ENCODE results near the gene TXNRD2.

Gene TXNRD2

GRCh38 chr22:19876314-19876940 lies 65.2 kb downstream of the TXNRD2 start:
- TF ChIP-seq CTCF (IDR thresholded peaks at IDR 0.05; ENCODE audit: extremely low read depth, insufficient read depth, missing control alignments), result no peak
- DNase-seq (ENCODE audit: low spot score), result no peak
- in situ Hi-C loops (cut with MboI; ENCODE audit: low pct_unique_long_range_greater_than_20kb, low sequenced_read_pairs, unreplicated experiment), result no loop called here

GRCh38 chr22:19875531-19876313 lies 65.9 kb downstream of the TXNRD2 start:
- TF ChIP-seq CTCF (IDR thresholded peaks at IDR 0.05; ENCODE audit: extremely low read depth, insufficient read depth, missing control alignments), result no peak
- in situ Hi-C loops (cut with MboI; ENCODE audit: low pct_unique_long_range_greater_than_20kb, low sequenced_read_pairs, unreplicated experiment), result no loop called here
- DNase-seq (ENCODE audit: low spot score), result no peak

- no peak for TF ChIP-seq CTCF (IDR thresholded peaks at IDR 0.05; ENCODE audit: extremely low read depth, insufficient read depth, missing control alignments)
- no peak for DNase-seq (ENCODE audit: low spot score)
- in situ Hi-C loops (cut with MboI; ENCODE audit: low pct_unique_long_range_greater_than_20kb, low sequenced_read_pairs, unreplicated experiment), result no loop called here
Observed at GRCh38 chr22:19875061-19875530, 66.5 kb downstream of the TXNRD2 start.

DNA sequence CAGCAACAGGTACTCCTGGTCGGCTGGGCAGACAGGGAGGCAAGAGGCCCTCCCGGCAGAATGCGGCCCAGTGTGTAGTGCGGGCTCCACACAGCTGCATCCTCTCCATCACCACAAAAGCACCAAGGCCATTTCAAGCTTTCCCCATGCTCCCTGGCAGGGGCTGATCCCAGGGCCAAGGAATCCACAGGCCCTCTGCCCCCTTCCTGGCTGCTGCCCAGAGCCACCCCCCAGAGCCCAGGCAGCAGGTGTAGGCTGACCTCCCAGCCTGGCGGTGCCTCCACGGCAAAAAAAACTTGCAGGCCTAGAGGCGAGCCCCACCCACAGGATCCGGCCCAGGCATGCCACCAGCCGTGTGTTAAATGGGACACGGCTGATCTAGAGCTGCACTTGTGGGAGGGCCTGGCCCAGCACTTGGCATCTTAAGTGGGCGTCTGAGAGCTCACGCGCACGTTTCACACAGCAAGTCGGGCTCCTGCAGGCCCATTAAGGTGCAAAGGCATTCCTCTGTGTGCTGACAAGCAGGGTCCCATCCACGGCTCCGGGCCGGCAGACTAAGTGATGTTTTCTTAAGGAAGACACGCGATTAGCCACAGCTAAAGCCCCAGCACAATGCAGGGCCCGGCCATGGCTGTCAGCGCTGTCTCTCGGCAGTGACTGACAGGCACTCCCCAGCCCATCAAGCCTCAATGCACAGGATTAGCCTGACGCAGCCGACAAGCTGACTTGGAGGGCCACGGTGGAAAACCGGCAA lies 67.1 kb downstream of the TXNRD2 start:
- in situ Hi-C loops (cut with MboI; ENCODE audit: low pct_unique_long_range_greater_than_20kb, low sequenced_read_pairs, unreplicated experiment), result loop anchor here (25.0 kb wide), 1 partner anchor 88 kb away; no protein-coding TSS in a partner anchor
- DNase-seq (ENCODE audit: low spot score), result no peak
- no peak for TF ChIP-seq CTCF (IDR thresholded peaks at IDR 0.05; ENCODE audit: extremely low read depth, insufficient read depth, missing control alignments)

GRCh38 chr22:19873960-19874306 lies 67.7 kb downstream of the TXNRD2 start:
- TF ChIP-seq CTCF (IDR thresholded peaks at IDR 0.05; ENCODE audit: extremely low read depth, insufficient read depth, missing control alignments), result no peak
- DNase-seq (ENCODE audit: low spot score), result no peak
- in situ Hi-C loops (cut with MboI; ENCODE audit: low pct_unique_long_range_greater_than_20kb, low sequenced_read_pairs, unreplicated experiment), result loop anchor here (25.0 kb wide), 1 partner anchor 88 kb away; no protein-coding TSS in a partner anchor

GRCh38 chr22:19873138-19873959 lies 68.3 kb downstream of the TXNRD2 start:
- in situ Hi-C loops (cut with MboI; ENCODE audit: low pct_unique_long_range_greater_than_20kb, low sequenced_read_pairs, unreplicated experiment), result loop anchor here (25.0 kb wide), 1 partner anchor 89 kb away; no protein-coding TSS in a partner anchor
- TF ChIP-seq CTCF (IDR thresholded peaks at IDR 0.05; ENCODE audit: extremely low read depth, insufficient read depth, missing control alignments), result no peak
- DNase-seq (ENCODE audit: low spot score), result no peak
